Right ventricle myocardium superior (tissue), 1 donor: Measurements from ENCODE around the gene LIMS1. TPM values are rescaled to one million over a fixed set of nuclear protein-coding genes. Genes with fewer than 3 reads are reported as not detected.
A peak's percentile ranks its signal among the peaks of the same experiment; 100 is the strongest.
"Not testable (repeated sequence)": the region's sequence is repeated elsewhere in the genome, so short reads cannot be mapped to it uniquely, and the experiment has no call there.

Source experiments
- ATAC-seq: fragments of 200-7000 bp; cut with Tn5 transposase; one replicate; pipeline ENCODE4 v1.9.1; 2020; ENCODE audit warnings: mild to moderate bottlenecking; ENCODE audit not compliant: poor library complexity
- DNase-seq: peaks from one replicate; pipeline ENCODE4 v3.0.0-alpha.2; 2020
- intact Hi-C: fragments of 100-400 bp; cut with DNase I; formaldehyde crosslinking; loops from one replicate; pipeline ENCODE4 v1.11.2; 2022
- long read RNA-seq: library from polyadenylated mRNA; unstranded; transcript quantifications from one replicate; pipeline ENCODE4 v2.0.0, GENCODE V29; 2021
- total RNA-seq: library from RNA; stranded (reverse); fragmentation: NEBNext Ultra II Directional; extraction: Animal tissue kit (Norgen Biotek cat#: 25700); gene quantifications from one replicate; pipeline ENCODE4 v1.2.1, GENCODE V29; 2021
- donor health status: DM: no; HTN: yes; CAD: no; lungs with severe emphysema.

The LIMS1 gene, protein sequence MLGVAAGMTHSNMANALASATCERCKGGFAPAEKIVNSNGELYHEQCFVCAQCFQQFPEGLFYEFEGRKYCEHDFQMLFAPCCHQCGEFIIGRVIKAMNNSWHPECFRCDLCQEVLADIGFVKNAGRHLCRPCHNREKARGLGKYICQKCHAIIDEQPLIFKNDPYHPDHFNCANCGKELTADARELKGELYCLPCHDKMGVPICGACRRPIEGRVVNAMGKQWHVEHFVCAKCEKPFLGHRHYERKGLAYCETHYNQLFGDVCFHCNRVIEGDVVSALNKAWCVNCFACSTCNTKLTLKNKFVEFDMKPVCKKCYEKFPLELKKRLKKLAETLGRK
- total RNA-seq = 75.7 TPM
- long read RNA-seq, full-length matches to known transcripts = 5 of 58 reads
- long read RNA-seq, partial matches to known transcripts = 6 of 58 reads
- long read RNA-seq, other reads (novel, unspliced or antisense) = 47 of 58 reads

DNA sequence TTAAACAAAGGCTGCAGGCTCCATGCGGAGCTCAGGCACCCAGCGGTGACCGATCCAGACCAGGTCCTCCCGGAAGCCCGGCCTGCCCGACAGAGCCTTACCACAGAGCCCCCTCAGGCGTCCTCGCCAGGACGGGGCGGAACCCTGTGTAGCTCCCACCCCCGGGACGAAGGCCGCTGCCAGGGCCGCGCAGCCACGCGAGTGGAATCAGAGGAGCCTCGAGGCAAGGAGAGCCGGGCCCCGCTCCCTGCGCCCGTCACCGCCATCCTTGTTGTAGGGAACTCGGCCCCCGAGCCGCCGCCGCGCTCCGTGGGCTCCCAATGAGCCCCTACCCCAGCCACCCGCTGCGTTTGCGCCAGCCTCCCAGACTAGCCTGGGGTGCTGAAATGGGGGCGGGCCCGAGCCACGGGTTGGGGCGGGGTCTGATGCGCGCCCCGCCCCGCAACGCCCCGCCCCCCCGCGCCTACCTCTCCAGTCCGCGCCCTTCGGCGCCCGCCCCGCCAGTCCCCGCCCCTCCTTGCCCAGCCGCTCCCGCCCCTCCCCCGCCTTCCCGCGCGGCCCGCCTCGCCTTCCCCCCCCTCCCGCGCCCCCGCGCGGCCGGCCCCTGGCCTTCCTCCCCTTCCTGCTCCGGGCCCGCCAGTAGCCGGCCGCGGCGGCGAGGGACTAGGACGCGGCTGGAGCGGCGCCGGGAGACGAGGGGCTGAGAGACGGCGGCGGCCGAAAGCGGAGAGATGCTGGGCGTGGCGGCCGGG lies at the start of gene LIMS1:
Gene LIMS1, plus strand, starts transcription at position 639 of the 752 bp plus-strand sequence. Its CDS starts 93 bp downstream, at position 732.
- intact Hi-C loops = no loop called here
- peak; percentile 95 for DNase-seq
- peak; percentile 97 for ATAC-seq

DNA sequence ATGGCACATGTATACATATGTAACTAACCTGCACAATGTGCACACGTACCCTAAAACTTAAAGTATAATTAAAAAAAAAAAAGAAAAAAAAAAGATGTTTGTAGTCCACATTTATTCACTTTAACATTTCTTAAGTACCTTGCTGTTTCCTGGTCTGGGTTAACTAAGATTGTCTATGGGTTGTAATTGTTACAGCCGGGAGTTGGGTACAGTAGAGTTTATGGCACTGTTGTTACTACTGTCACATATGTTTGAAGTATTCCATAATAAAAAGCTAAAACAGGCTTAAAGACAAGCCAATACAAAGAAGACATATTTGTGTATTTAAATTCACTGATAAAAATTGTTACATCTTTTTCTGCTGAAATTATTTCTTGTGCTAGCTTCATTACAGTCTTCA lies 49.0 kb upstream of the LIMS1 start:
- no peak for DNase-seq
- no peak for ATAC-seq
- intact Hi-C loops = no loop called here

DNA sequence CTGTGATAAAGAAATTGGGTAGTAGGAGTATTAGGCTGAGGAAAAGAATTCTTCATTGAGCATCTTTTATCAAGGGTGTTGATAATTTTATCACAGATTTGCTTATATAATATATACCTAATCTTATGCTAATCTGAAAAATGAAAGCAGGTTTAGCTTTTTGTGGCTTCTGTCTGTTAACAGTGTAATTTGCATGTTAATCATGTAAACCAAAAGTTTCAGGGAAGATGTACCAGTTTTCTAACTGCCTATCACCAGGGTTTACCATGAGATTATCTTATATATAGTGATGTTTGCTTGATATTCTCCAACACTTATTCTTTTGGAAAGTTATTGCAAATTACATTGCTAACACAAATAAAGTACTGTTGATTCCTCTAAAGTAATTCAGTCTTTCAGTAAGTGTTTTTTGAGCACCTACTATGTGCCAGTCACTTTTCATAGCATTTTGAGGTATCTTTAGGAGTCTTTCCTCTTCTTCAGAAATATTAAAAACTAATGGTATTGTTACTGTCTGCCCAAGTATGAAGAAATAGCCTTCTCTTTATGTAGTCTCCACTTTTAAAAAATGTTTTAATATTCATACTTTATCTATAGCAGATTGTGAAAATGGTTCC lies 43.7 kb upstream of the LIMS1 start:
- intact Hi-C loops = no loop called here
- ATAC-seq (no peak), DNase-seq (no peak)

DNA sequence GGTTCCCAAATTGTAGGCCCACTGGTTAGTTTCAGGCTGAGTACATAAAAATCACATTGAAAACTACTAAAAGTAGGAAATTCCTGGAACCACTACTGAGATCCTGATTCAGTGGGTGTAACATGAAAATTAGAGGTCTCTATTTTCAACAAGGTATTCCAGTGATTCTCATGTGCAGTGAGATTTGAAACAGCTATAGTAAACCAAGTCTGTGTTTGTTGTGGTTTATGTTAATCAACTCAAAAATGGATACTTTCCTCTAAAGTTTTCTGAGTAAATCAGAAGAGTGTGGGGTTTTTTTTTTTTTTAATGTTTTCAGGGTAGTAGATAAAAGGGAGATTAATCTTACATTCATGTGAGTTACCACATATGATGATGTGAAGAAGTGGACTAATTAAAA lies 42.4 kb upstream of the LIMS1 start:
- ATAC-seq = no peak
- intact Hi-C loops = no loop called here
- DNase-seq = no peak

DNA sequence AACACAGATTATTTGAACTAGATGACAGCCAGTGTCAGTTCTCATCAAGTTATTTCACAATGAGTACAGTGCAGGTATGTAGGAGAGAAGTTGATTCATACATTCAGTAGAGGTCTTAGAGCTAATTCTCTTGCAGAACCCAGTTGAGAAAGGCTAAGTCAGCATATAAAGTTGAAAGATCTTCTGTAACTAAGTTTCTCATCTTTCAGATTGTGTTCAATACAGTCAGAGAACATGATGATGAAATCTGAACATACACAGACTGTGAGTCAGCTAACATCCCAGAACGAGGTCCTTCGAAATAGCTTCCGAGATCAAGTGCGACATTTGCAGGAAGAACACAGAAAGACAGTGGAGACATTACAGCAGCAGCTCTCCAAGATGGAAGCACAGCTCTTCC lies 41.9 kb upstream of the LIMS1 start:
- ATAC-seq (no peak), DNase-seq (no peak)
- intact Hi-C loops = no loop called here

DNA sequence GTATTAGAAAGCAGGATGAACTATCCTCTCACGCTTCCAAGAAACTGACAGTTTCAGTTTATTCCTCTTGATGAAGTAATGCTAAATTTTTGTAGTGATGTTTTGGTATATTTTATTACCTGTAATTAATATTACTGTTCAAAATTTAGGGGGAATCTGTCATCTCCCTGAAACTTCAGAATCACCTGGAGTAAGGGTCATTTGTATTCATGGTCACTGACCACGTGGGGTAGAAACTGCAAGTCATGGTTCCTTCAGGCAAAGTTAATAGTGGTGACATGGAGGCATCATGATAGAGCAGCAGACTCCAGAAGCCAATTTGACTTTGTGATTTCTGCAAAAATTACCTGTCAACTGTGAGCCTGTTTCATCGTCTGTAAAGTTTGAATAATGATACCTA lies 38.1 kb upstream of the LIMS1 start:
- ATAC-seq, DNase-seq, intact Hi-C loops: not testable (repeated sequence)

DNA sequence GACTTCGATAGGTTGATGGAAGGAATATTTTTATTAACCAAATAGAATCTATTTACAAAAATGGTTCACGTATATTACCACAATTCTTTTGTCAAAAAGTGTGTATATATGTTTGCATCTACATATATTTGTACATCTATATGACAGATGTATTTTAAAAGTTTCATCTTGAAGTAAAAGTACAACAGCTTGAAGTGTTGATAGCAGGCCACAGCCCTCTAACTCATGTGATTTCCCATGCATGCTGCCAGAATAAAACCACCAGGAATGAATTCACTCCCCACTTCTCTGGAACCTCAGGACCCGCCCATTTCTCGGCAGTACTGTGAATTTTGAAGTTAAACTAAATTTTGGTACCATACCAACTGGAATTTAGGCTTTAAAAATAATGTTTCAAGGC lies 26.6 kb upstream of the LIMS1 start:
- DNase-seq, ATAC-seq, intact Hi-C loops: not testable (repeated sequence)

DNA sequence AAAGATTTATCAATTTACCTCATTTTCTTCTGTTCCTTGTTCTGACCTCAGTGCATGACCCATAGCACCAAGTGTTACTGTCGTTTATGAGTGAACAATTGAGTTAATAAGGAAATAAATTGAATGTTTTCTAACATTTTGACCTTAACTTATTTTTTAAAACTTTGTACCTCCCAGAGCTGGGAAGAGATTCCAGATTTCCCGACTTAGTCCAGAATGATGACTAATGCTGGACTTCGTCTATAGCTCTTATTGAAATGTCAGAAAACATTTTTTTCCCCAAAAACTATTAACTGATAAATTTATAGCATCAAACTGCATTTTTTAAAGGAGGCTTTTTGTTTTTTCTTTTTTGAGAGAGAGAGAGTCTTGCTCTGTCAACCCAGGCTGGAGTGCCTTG lies 21.8 kb upstream of the LIMS1 start:
- ATAC-seq, DNase-seq, intact Hi-C loops: not testable (repeated sequence)

DNA sequence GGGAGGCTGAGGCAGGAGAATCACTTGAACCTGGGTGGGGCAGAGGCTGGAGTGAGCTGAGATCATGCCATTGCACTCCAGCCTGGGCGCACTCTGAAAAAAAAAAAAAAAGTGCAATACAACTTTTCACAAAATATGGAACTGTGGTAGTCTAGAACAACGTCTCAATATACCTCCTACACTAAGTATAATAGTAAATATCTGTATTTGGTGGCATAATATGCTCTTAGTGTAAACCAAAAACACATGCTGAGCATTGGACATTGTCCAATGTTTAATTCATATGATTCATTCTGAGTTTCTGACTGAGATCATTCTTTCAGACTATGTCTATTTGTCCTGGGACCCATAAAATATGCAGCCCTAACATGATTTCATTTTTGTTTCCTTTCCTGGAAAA lies 19.8 kb upstream of the LIMS1 start:
- ATAC-seq, intact Hi-C loops, DNase-seq: not testable (repeated sequence)

DNA sequence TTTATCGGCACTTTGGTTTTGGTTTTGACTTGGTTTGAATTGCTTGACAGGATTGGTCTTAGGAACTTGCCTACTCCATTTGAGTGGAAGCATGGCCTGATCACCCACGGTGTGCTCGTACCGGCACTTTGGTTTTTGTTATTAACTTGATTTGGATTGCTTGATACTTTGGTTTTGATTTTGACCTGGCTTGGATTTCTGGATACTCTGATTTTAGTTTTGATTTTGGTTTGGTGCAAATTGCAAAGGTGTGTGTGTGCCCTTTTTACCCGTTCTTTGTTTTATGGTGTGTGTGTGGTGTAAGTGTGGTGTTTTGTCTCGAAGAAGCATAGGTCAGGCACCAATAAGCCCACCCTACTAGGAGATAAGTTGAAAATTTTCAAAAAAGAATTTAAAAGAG lies 9.6 kb upstream of the LIMS1 start:
- DNase-seq, intact Hi-C loops, ATAC-seq: not testable (repeated sequence)

DNA sequence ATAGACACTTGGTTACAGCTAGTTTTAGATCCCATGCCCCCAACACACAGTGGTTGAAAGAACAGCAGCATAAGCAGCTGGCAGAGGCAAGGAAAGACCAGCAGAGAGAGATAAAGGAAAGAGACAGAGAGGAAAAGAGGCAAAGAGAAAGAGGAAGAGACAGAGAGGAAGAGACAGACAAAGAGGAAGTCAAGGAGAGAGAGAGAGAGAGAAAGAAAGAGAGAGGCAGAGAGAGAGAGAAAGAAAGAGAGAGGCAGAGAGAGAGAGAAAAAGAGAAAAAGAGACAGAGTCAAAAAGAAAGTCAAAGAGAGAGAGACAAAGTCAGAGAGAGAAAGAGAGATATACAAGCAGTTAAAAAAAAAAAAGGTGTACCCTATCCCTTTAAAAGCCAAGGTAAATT lies 9.0 kb upstream of the LIMS1 start:
- intact Hi-C loops, DNase-seq, ATAC-seq: not testable (repeated sequence)

DNA sequence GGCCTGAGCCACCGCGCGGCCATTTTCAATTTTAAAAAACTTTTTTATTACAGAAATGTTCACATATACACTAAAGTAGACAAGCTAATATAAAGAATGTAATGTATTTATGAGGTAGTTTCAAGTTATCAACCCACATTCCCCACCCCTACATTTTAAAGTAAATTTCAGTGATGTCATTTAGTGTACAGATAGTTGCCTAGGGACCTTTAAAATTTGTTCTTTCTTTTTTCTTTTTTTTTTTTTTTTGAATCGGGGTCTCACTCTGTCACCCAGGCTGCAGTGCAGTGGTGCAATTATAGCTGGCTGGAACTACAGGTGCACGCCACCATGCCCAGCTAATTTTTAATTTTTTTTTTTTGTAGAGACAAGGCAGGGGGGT lies 2.6 kb upstream of the LIMS1 start:
- intact Hi-C loops = no loop called here
- ATAC-seq = no peak
- DNase-seq = no peak

DNA sequence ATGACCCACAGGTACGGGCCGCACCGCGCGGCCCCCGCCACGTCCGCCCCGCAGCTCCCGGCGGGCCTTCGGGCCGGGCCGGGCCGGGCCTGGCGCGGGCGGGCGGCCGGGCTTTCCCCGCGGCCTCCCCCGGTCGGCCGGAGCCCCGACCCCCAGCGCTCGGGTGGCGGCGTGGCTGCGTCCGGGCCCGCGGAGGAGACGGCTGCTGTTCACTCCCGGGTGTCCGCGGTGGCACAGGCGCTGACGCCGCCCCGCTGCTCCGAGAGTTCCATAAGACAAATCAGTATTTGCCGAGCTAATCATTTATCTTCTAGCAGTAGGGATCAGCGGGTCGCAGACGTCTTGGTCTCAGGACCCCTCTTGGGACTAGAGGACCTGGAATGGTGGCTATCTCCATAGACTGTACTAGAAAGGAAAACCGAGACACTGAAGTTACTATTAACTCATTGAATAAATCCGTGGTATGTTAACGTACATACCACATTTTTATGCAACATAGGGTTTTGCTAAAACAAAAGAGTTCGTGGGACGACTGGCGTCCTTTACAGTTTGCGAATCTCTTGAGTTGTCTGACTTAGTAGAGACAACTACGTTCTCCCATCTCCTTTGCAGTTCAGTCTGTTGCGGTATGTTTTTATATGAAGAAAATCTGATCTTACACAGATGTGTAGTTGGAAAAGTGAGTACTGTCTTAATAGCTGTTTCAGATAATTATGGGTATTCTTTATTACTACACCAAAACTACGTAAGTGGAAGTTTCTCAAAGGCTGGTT lies 500 bp downstream of the LIMS1 start:
- no peak for ATAC-seq
- intact Hi-C loops = loop anchor here (5.0 kb wide), 1 partner anchor 38 kb away; no protein-coding TSS in a partner anchor
- DNase-seq = peak; percentile 67

DNA sequence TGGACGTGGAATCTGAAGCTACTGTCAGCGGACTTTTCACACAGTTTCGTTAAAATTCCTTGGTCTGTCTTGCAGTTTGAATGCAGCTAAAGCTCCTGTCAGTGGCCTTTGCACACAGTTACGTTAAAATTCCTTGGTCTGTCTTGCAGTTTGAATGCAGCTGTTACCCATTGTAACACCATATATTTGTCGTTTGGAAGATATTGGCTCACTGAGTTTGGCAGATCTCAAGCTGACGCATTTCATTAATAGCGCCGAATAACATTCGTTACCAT lies 1.0 kb downstream of the LIMS1 start:
- ATAC-seq (no peak), DNase-seq (no peak)
- intact Hi-C loops = loop anchor here (5.0 kb wide), 1 partner anchor 37 kb away; no protein-coding TSS in a partner anchor

DNA sequence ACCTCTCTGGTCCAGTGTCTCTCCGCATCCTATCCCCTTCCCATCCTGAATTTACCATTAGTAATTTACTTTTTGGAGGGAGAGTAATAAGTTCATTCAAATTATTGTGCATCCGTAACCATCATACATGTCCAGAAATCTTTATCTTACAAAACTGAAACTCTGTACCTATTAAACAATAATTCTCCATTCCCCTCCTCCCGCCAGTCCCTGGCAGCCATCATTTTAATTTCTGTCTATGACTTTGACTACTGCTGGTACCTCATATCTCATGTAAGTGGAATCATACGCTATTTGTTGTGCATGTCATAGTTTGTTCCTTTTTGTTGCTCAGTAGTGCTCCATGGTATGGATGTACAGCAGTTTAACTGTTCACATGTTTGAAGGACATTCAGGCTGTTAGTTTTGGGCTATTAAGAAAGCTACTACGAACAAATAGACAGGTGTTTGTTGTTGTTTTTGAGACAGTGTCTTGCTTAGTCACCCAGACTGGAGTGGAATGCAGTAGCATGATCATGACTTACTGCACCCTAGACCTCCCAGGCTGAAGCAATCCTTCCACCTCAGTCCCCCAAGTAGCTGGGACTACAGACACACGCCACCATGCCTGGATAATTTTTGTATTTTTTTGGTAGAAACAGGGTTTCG lies 2.0 kb downstream of the LIMS1 start:
- intact Hi-C loops = loop anchor here (5.0 kb wide), 1 partner anchor 36 kb away; no protein-coding TSS in a partner anchor
- ATAC-seq (no peak), DNase-seq (no peak)

DNA sequence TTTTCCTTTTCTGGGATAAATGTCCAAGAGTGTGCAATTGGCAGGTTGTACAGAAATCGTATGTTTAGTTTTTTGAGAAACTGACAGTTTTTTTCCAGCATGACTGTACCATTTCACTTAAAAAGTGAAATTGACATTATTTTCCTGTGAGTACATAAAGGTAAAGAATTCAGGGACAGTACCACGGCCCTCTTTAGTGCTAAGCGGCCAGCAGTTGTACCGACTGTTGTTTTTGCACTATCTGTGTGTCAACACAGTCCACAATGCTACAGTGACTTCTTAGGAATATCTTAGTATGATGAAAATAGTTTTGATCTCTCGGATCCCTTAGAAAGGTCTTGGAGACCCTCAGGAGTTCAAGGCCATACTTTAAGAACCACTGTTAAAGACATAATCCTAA lies 2.6 kb downstream of the LIMS1 start:
- DNase-seq = no peak
- no peak for ATAC-seq
- intact Hi-C loops = loop anchor here (5.0 kb wide), 1 partner anchor 35 kb away; no protein-coding TSS in a partner anchor

DNA sequence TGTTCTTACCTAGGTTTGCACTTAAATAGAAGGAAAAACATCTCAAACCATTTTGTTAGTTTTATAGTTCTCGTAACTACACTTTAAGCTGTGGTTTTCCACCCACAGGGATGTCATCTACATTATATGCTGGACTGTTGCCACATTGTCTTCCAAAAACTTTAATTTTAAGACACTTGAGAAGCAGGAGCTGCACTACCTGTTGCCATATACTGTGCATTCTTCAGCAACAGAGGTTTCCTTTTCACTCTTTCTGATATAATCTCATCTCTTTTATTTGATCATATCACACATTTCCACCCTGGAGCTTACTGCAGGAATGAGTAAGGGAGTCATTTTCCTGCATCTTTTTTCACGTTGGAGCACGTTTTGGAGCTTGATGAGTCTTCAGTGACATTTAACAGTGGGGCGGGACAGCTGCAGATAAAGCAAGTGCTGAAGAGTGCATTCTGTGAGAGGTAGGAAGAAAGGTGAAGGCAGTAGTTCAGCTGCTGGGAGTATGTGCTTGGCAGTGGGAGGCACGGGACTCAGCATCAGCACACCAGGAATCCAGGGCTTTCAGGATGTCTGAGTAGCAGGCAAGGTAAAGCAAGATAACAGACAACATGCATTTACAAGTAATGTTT lies 3.8 kb downstream of the LIMS1 start:
- intact Hi-C loops = loop anchor here (5.0 kb wide), 1 partner anchor 34 kb away; no protein-coding TSS in a partner anchor
- no peak for ATAC-seq
- DNase-seq = no peak

DNA sequence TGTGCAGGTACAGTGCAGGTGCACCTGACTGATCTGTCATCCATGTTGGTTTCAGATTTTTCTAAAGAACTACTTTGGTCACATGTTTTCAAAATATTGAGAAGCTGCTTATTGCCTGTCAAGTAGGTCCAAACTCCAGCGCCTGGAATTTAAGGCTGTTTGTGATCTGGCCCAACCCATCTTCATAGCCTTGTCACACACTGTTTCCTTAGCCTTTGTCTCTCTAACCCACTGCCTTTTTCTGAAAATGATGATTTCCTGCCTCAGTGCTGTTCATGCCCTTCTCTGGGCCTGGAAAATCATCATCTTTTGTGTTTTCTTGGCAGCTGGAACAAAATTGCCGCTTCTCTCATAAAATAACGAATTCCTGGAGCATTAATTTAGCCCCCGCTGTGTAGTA lies 7.2 kb downstream of the LIMS1 start:
- ATAC-seq (no peak), DNase-seq (no peak)
- intact Hi-C loops = no loop called here
